Stimulated activated CD4-positive, alpha-beta T cell treated with anti-CD3 and anti-CD28 coated beads, Interleukin-4, amount 100 ng/mL, for 4 hours (primary cell): ENCODE measurements around the gene IFT88.

Experiments used
- DNase-seq, 2 experiments: peaks; one replicate each; pipeline ENCODE4 v3.0.0-alpha.2; 2020

Gene IFT88

DNA sequence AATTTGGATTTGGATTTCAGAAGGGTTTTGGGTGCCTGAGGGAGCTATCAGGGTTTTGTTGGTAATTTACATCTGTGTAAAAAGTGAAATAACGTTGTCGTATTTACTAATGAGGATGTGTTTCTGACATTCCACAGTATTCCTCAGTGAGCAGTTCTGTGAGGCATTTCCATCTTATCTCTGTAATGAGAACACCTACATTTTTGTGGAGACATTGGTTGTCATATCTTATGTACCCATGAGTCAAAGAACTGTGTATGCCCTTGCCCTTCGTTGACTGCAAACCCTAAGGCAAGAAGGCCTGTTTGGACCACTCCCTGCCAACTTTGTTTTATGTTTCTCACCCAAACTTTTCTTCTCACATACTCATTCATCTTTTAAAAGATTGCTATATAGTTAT, 122.3 kb downstream of the IFT88 start:
- no peak for DNase-seq

GRCh38 chr13:20691616-20692015, 124.7 kb downstream of the IFT88 start:
- no peak for DNase-seq

- no peak for DNase-seq
Measured at GRCh38 chr13:20696073-20696472, 129.1 kb downstream of the IFT88 start.

GRCh38 chr13:20699715-20700114, 132.8 kb downstream of the IFT88 start:
- DNase-seq, result no peak

DNA sequence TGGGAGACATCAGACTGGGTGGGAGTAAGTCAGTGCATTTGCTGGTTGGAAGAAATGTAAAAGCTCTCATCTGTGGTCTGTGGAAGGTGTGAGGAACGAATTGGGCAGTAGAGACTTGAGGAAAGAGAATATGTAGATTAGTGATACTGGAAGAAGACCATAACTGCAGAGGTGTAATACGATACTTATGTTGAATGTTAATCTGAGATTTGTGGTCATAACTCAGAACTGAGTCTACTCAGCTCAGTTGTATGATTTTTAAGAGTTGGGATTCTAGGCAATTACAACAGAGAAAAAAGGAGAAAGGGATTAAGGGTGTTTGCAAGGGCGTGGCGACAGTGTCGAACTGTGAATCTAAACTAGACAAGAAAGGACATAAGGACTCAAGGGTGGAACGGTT, 133.3 kb downstream of the IFT88 start:
- DNase-seq, result no peak

GRCh38 chr13:20701461-20701860, 134.5 kb downstream of the IFT88 start:
- no peak for DNase-seq

- no peak for DNase-seq
Measured at GRCh38 chr13:20702530-20702914, 135.6 kb downstream of the IFT88 start.

GRCh38 chr13:20702915-20703779, 136.2 kb downstream of the IFT88 start, which contains the start of gene IL17D:
Gene IL17D (plus strand): TSS chr13:20703699. CDS start chr13:20704002, 303 bp downstream.
- DNase-seq, result peak; percentile 36 to 40

DNA sequence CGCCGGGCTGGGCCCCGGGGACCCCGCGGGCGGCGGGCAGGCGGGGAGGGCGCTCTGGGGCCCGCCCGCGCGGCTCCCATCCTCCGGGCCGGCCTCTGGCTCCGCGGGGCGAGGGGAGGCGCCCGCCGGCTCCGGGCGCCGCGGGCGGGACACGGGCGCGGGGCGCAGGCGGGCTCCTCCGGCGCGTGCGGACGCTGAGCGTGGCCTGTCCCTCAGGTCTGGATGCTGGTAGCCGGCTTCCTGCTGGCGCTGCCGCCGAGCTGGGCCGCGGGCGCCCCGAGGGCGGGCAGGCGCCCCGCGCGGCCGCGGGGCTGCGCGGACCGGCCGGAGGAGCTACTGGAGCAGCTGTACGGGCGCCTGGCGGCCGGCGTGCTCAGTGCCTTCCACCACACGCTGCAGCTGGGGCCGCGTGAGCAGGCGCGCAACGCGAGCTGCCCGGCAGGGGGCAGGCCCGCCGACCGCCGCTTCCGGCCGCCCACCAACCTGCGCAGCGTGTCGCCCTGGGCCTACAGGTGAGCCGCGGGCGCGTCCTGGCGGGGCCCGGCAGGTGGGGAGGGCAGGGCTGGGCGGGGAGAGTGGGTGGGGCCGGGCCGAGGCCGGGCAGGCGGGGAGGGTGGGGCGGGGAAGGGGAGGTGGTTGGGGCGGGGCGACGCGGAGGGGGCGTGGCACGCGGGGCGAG, 137.0 kb downstream of the IFT88 start:
- peak; percentile 74 to 79 for DNase-seq

DNA sequence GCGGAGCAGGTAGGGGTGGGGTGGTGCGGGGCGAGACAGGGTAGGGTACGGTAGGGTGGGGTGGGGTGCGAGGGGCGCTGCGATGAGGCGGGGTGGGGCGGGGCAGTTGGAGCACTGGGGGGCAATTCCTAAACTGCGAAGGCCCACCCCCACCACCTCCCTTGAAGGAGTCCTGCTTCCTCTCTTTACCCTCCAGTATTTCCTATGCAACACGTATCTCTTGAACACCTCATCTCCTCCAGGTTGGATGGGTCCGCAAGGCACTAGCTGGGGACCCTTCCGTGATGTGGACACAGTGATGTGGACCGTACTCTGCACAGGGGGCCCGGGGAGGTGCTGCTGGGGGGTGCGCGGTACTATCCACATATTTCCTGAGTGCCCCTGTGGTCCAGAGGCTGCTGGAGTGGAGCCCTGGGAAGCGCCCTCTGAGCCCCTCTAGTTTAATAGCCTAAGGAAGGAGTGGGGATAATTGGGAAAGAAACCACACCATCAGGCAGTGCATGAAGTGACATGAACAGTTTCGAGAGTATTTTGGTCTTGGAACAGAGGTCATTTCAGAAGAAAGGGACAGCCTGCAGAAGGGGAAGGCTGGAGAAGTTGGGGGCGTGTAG, 137.6 kb downstream of the IFT88 start:
- no peak for DNase-seq

DNA sequence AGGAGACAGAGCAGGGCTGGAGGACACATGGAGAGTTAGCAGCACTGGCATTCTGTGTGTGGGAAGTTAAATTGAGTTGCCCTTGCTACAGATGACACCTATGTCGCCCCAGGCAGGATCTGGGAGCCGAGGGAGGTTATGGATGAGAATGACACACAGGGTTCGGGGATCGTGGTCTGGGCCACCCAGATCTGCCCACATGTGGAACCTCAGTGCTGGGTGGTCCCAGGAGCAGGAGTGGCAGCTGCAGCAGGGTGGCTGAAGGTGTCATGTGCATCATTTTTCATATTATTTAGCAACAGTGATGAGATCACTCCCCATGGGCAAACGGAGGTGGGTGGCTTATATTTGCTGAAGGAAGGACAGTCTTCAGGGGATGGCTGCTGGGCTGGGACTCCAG, 139.7 kb downstream of the IFT88 start:
- DNase-seq, result no peak

GRCh38 chr13:20708216-20708615, 141.3 kb downstream of the IFT88 start:
- DNase-seq, result no peak

DNA sequence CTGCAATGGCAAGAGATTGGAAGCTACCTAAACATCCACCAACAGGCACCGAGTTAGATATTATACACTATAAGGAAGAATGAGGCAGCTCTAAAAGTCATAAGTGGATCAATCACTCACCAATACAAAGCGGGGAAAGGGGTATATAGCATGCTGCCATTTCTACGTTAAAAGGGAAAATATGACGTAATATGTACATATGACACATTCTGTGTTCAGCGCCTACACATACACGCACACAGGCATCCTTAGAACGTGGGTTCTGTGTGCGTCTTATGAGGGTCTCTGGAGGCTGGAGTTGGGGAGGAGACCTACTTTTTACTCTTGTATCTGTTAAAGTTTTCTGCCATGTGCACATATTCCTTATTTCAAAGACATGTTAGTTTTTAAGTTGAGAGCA, 142.4 kb downstream of the IFT88 start:
- DNase-seq, result no peak

DNA sequence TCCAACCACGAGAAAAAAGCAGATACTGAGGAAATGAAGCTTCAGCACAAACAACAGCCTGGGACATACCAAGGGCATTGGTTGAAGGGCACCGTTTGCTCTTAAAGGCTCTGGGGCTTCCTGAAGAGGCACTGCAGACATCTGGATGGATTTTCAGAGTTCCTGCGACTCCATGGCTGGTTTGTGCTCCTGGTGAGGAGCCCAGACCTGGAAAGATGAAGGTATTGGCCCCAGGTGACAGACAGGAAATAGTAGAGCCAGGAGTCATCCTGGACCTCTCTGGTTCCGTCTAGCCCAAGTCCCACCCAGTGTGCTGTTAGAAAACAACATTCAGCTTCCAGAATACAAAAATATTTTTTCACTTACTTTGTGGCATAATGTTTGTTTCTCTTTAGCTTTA, 142.8 kb downstream of the IFT88 start:
- no peak for DNase-seq

DNA sequence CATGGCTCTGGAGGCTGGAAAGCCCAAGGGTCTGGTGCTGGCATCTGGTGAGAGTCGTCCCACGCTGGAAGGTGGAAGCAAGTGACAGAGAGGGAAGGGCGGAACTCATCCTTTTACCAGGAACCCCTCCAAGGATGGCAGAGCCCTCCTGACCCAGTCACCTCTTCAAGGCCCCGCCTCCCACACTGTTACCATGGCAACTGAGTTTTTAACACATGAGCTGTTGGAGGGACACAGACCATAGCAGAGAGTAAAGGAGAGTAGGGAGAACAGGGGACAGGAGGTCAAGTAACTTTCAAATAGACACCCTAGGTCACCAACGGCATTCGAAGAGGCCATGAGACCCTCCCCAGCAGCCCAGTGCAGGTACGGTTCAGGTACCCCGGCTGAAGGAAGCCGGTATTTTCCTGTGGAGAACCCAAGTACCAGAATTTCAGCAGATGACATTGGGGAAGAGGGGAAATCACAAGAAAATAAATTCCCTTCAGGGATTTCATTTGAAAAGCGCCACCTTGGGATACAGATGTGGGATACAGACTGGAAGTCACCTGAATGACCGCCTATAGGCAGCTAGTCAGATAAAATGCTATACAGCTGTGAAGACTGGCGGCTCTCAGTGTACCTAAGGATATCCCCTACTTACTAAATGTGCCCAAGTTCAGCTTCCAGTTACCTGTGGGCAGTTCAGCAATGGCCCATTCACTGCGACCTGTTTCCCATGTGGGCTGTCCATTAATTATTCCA, 144.5 kb downstream of the IFT88 start:
- no peak for DNase-seq

DNA sequence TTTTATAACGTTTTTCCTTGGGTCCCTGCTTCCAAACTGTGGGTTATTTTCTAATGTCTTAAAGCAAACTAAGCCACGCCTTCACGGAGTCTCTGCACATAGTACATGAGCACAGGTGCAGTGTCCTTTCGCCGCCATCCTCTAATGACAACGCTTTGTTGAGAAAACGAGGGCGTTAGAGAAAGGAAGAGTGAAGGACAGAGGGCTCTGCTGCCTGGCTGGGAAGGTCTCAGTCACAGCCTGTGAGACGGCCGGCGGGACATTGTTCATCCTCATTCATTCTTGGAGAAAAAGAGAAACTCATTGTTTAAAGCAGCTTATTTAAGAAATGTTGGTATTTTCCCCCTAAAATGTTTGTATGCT, 146.0 kb downstream of the IFT88 start:
- no peak for DNase-seq

- no peak for DNase-seq
Measured at GRCh38 chr13:20713751-20714150, 146.8 kb downstream of the IFT88 start.

DNA sequence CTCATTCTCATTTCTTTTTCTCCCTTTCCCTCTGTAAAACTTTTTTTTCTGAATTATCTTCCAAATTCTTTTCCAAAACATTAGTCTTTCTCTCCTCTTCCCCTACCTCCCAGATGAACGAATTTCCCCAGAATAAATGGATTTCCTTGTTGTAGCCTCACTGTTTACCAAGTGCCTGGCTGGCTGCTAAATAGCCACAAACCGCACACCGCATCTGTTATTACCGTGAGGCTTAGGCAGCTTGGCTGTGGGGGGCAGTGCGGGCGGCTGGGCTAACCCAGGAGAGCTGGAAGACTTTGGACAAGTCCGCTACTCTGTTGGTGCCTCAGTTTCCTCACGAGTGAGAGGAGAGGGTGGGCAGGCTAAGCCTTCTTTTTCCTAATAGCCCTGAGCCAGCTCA, 147.2 kb downstream of the IFT88 start:
- no peak for DNase-seq

DNA sequence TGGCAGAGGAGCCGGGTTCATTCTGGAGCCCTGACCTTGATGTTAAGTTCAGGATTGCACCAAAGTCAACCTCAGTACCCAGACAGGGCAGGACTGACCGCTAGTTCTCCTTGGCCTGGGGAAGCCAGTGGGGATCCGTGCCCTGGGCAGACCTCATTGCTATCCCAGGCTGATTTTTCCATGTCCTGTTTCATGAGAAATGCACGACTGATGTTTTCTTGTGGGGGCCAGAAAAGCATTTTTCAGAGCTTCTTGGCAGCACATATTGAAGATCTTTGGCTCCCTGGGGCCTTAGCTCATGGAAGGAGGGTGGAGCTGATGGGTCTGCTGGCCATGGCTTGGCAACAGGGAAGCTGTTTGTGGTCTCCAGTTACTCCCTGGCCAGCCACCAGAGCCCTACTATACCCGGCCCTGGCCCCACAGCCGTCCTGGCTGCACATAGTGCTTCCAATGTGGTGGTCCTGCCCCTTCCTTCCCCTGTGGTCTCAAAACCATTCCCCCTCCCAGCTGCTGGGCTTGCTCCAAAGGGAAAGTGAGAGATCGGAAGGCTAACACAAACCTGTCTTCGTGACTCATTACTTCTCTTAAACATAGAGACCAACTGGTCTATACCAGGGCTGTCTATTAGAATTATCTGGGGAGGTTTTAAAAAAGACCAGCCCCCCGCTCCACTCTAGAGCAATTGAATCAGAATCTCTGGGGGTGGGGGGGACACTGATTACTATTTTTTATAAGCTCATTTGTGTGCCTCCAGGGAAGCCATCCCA, 147.8 kb downstream of the IFT88 start:
- no peak for DNase-seq

GRCh38 chr13:20715330-20715712, 148.4 kb downstream of the IFT88 start:
- no peak for DNase-seq

DNA sequence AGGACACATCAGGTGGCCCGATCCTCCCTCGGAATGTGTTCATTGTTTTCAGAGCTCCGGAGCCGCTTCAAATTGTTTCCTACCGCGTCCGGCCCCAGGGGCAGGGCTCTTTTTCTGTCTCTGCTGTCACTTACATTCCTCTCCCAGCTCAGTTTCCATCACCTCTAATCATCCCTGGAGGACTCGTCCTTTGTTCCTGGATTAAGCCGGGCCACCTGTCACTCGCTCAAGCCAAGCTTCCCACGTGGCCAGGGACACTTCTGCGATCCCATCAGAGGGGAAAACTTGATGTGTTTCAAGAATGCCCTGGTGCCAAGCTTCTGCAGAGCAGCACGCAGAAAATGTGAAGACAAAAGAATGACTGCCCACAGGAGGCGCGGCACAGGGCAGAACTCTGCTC, 150.0 kb downstream of the IFT88 start:
- DNase-seq, result no peak
